Stimulated activated naive CD4-positive, alpha-beta T cell treated with Interleukin-2 at 50 U/mL for 16 hours (primary cell): ENCODE results near the gene NTSR1.
"Not testable (repeated sequence)": the region's sequence is repeated elsewhere in the genome, so short reads cannot be mapped to it uniquely, and the experiment has no call there.

ENCODE experiments used
- DNase-seq: peaks from one replicate; lab custom pipeline; 2025; lab: John Stamatoyannopoulos, UW

Gene NTSR1

DNA sequence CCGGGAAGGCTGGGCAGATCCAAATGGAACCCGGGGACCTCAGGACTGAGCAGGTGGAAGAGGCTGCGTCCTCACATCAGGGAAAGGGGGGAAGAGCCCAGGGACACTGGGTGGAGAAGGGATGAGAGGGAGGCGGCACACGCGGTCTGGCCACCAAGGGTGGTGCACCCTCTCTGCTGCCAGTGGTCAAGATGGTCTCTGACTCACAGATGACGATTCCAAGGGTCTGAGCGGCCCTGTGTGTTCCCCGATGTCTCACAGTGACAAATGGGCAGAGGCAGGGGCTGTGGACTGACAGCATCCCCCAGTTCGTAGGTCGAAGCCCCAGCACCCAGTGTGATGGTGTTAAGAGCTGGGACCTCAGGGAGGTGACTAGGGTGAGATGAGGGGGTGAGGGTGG lies 34.3 kb upstream of the NTSR1 start:
- DNase-seq, result no peak

DNA sequence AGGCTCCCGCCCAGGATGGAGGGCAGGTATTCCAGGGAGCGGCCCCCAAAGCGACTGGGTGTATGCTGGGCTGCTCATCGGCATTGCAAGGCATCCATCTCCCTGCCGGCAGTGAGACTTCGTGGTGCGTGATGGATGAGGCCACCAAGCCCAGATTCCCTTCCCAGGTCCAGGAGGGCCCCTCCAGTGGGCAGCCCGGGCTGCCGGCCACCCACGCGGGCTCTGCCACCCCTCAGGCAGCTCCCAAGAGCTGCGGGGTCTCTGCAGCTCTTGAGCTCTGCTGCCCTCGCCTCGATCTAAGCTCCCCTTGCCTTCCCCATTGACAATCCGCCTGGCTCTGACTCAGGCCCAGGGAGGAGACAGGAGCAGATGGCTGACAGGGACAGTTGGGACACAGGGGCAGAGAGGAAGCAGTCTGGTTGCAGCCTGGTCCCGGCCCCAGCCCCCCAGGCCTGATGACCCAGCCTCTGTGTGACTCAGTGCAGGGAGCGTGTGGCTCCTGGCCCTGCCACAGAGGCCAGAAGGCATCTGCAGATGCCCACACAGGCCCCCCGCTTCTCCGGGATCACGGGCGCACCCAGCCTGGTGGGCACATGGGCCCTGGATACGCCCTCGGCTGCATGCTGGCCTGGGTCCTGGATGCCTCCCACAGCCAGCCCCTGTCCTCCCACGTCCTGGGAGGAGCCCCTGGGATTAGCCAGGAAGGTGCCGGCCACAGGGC lies 33.3 kb upstream of the NTSR1 start:
- no peak for DNase-seq

DNA sequence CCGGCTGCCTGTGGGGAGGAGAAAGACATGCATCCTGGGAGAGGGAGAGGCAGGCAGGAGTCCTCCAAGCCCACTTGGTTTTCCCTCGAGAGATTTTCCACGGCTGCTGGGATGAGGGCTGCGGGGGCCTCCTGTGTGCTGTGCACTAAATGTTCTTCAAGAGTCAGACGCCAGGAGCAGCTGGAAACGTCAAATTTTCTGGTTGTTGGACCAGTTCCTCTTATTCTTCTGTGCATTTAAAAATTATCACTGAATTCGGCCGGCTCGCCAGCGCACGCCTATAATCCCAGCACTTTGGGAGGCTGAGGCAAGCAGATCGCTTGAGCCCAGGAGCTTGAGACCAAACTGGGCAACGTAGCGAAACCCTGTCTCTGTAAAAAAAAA lies 32.8 kb upstream of the NTSR1 start:
- DNase-seq, result no peak

DNA sequence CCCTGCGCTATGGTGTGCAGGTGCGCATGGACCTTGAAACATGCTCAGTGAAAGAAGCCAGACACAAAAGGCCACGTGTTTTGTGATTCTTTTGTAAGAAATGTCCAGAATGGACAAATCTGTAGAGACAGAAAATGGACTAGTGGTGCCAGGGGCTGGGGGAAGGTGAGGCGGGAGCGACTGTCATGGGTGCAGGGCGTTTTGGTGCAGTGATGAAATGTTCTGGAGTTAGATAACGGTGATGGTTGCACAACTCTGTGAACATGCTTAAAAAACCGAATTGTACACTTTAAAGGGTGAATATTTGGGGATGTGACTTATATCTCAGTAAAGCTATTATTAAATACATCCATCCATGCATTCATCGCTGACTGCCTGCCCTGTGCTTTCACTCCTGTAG lies 31.7 kb upstream of the NTSR1 start:
- no peak for DNase-seq

DNA sequence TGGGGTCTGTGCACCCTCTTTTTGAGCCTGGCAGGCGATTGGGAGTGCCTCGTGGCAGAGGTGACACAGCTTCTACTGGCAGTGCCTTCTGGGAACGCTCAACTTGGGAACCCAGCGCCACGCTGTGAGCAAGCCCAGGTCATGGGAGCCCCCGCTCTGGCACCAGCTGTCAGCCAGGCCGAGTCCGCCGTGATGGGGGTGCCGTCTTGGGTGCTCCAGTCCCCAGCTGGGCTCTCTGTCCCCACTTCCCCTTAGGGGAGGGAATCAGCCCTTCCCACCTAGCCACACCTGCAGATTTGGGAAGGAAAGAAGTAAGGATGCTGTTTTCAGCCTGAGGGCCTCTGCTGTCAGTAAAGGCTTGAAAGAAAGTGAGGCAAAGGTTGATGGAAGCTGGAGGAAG lies 31.0 kb upstream of the NTSR1 start:
- no peak for DNase-seq

DNA sequence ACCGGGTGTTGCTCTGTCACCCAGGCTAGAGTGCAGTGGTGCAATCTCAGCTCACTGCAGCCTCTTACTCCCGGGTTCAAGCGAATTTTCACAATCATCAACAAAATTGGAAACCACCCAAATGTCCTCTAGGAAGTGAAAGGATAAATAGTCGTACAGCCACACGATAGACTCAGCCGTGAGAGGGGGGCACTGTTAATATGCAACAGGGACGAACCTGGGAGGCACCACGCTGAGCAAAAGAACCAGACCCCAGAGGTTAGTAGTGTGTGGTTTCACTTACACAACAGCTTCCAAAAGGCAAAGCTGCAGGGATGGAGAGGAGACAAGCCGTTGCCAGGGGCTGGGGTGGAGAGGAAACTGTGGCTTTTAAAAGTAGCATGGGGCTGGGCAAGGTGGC lies 30.1 kb upstream of the NTSR1 start:
- no peak for DNase-seq

DNA sequence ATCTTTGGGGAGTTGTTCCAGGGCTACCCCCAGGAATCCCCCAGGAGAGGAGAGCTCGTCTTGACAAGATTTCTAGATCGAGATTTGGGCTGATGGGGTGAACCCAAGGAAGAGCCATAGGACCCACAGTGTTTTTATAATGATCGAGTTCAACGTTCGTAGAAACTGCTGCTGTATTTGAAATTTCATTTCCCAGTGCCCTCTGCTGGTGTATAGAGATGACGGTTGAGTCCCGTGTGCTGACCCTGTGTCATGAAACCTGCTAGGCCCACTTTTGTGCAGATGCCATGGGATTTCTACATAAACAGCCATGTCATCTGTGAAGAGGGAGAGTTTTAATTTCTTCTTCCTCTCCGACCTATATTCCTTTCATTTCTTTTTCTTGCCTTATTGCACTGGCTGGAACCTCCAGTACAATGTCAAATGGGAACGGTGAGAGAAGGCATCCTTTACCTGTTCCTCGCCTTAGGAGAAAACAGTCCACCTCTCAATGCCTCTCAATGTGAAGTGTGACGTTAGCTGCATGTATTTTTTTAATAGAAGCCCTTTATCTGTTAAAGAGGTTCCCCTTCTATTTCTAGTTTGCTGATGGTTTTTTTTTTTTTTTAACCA lies 28.6 kb upstream of the NTSR1 start:
- no peak for DNase-seq

DNA sequence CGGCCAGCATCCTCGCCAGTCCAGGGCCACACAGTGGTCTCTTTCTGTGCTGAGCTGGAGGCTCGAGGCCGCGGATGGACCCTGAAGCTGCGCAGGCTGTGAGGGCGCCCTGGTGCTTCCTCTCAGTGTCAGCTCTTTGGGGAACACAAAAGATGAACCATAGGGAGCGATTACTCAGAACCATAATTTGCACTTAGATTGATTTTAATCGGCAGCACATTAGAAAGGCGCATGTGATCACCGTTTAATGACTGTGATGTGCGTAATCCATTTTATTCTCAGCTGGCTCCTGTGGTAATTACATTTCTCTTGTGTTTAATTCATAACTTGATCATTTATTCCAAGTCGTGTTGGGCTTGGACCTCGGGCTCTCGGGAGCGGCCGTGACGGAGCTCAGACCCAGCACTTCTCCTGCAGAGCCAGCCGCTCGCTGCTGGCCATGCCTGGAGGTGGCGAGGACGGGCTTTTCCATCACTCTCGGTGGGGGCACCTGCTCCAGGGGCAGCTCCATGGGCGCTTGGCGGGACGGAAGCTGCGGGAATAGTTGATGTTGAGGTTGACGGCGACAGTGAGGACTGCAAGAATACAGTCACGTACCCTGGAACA lies 25.6 kb upstream of the NTSR1 start:
- DNase-seq, result no peak

DNA sequence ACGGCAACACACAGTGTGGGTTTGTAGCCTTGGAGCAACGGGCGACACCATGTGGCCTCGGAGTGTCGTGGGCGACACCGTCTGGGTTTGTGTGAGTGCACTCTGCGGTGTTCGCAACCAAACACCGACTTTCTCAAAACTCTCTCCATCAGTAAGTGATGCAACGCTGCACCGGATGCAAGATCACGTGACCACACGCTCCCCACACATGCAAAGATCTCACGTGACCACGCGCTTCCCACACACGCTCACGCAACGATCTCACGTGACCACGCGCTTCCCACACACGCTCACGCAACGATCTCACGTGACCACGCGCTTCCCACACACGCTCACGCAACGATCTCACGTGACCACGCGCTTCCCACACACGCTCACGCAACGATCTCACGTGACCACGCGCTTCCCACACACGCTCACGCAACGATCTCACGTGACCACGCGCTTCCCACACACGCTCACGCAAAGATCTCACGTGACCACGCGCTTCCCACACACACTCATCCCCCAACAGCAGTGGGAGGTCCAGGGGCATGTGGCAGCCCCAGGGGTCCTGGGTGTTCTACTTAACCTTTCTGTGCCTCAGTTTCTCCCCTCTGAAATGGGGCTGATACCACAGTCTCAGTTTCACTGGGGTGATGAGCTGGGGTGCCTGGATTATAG lies 24.8 kb upstream of the NTSR1 start:
- not testable (repeated sequence) for DNase-seq

DNA sequence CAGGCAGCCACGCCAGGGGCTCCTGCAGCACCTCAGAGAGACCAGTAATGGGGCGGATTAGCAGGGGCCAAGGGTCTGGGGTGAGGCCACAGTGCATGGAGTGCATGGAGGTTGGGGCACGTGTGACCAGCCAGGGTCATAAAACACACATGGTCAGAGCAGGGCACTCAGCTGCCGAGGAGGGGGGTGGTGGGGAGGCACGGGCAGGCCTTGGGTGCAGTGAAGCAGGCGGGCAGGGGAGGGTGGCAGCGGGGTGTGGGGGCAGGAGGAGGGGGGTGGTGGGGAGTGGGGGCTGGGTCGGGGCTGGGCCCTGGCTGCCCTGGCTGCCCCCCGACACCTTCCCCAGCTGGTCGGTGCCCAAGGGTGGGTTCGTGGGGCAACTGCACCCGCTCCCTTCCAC lies 23.7 kb upstream of the NTSR1 start:
- no peak for DNase-seq

DNA sequence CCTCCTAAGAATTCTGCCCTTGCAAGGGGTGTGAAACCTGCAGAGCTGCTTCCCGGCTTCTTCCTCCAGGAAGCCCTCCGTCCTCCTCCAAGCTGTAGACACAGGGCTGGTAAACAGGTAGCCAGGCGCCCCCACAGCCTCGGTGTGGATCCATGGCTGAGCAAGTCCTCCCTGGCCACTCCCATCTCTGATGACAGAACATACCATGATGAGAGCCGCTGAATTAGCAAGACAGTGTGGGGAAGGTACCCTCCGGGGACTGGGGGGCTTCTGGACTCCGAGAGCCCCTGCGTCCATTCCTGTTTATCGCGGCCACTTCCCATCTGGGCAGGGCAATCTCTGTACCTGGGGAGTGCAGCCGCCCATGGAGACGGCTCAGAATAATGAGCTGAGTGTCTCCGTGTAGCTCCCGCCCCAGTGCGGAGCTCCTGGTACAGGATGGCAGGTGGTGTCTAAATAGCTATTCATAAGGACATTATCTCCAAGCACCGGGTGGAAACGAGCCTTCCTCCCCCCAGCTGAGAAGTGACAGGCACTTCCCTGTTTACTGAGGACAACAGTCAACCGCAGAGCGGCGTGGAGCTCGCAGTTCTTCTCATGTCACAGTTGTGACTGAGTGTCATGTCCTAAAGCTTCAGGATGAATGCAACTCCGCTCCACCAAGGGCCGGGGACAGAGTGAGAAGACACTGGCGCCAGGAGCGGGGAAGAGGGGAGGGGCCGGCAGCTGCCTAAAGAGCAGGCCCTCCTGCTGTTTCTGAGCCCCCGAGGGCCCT lies 22.7 kb upstream of the NTSR1 start:
- no peak for DNase-seq

DNA sequence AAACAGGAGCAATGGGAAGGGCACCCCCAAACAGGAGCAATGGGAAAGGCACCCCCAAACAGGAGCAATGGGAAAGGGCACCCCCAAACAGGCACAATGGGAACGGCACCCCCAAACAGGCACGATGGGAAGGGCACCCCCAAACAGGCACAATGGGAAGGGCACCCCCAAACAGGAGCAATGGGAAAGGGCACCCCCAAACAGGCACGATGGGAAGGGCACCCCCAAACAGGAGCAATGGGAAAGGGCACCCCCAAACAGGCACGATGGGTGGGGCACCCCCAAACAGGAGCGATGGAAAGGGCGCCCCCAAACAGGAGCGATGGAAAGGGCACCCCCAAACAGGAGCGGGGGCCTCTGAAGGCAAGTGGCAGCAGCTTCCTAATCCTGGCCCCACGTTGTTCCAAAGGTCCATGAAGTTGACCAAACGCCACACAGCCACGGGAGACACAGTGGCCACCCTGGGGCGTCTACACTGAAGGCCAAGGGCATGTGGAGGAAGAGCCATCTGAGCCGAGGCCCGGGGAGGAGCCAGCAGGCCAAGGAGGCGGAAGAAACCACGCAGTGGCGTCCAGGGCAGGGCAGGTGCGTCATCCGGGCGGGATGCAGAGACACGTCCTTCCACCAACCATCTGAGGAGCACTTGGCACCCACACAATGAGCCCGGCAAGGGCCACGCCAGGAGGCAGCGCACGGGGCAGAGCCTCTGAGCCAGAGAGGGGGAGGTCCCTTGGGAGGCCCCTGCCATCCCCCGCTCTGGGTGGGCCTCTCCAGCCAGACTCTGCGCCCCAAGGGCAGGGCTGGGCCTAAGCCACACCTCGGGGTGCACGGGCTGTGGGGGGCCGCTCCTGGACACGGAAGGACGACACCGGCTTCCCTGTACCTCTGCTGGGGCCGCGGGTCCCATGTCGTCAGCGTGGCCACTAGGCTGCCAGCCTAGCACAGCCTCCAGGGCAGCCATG lies 21.5 kb upstream of the NTSR1 start:
- no peak for DNase-seq

DNA sequence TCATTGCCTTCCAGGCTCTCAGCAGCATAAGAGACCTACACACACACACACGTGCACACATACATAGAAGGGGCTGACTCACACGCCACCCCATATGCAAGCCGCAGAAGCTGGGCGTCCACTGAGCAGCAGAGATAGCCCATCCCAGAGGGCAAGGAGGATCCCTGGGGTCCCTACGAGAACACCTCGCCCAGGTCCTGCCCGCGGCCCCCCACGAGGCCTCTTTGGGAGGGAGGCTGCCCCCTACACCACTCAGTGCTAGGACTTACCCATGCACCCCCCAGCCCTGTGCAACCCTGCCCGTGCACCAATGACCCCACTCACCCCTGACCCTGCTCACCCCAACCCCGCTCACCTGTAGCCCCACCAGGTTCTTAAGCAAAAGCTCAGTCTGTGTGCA lies 20.6 kb upstream of the NTSR1 start:
- no peak for DNase-seq

DNA sequence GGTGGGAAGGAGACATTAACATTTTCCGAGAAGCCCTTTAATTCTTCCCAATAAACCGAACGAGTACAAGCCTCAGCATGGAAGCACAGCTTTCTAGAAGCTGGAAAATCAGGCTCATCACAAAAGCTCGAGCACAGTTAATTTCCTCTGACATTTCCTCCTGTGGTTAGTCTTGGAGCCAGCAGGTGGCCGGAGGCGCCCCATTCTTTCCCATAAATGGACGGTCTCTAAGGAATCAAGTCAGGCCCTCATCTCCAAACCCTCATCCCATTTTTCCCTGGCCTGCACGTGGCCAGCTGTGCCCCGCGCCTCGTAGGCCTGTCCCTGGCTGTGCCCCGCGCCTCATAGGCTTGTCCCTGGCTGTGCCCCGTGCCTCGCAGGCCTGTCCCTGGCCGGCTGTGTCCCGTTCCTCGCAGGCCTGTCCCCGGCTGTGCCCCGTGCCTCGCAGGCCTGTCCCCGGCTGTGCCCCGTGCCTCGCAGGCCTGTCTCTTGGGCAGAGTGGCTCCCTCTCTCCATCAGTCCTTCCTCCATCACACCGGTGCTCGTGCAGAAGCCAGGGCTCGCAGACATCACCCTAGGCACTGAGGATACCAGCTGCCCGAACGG lies 19.7 kb upstream of the NTSR1 start:
- DNase-seq, result no peak

DNA sequence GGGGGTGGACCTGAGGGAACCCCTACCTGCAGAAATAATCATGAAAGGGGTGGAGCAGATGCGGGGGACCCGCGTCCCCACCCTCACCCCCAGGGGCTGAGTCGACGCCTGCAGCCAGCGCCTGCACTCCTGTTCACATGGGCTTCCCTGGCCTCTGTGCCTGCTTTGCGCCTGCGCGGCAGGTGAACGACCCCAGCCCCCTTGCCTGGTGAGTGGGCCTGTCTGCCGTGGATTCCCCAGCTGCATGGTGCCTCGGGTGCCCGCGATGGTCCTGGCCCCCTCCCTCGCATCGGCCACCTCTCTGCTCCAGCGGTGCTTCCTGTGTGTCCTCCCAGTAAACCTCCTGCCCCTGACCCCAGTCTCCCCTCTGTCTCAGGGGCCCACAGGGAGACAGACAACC lies 18.8 kb upstream of the NTSR1 start:
- no peak for DNase-seq

DNA sequence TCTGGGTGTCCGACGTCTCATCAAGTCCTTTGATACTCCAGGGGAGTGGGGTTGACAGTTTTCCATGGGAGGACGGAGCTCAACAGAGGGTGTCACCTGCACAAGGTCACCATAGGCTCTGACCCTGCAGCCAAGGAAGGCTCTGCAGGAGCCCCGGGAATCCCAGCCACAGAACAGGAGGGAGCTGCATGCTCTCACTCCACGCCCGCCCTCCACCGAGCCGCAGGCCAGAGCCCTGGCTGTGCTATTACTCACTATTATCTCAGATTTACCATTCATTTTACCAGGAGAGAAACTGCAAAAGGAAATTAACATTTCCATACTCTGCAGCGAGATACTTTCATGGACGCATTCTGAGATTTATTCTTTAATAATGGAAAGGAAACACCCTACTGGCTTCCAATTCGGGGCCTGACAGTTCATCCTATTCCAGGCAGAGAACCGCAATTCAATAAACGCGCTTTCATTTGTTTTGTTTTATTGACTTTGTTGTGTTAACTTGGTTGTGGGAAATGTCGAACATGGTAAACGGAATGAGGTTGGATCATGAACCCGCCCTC lies 18.3 kb upstream of the NTSR1 start:
- no peak for DNase-seq

DNA sequence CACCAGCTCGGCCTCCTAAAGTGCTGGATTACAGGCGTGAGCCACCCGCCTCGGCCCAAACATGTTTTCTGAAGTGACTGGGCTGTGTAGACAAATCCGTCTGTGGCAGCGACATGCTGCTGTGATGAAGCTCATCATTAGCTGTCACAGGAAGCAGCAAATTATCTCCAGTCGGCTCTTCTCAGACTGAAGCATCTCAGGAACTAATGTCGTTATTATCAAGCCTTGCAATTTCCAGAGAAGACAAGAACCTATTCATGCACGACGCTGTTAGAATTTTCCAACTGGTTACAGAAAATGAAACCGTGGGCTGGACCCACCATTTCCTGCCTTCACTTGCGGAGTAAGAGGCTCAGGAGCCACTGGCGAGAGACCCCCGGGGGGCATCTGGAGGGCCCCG lies 17.1 kb upstream of the NTSR1 start:
- no peak for DNase-seq

DNA sequence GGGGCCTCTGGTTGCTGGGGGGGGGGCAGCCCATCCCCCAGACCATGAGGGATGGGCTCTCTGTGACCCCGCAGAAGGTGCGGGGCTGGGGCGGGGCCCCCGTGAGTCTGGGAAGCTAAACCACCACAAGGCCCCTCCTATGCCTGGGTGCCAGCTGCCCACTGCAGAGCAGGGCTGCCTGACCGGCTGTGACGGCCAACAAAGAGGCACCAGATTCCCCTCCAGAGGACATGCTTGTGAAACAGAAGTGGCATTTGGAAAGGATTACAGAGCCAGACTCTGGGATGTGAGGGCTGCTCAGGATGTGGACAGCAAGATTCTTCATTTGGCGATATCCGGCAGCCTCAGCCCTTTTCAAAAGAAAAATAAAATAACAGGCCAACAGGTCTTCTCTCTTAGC lies 16.5 kb upstream of the NTSR1 start:
- DNase-seq, result no peak

DNA sequence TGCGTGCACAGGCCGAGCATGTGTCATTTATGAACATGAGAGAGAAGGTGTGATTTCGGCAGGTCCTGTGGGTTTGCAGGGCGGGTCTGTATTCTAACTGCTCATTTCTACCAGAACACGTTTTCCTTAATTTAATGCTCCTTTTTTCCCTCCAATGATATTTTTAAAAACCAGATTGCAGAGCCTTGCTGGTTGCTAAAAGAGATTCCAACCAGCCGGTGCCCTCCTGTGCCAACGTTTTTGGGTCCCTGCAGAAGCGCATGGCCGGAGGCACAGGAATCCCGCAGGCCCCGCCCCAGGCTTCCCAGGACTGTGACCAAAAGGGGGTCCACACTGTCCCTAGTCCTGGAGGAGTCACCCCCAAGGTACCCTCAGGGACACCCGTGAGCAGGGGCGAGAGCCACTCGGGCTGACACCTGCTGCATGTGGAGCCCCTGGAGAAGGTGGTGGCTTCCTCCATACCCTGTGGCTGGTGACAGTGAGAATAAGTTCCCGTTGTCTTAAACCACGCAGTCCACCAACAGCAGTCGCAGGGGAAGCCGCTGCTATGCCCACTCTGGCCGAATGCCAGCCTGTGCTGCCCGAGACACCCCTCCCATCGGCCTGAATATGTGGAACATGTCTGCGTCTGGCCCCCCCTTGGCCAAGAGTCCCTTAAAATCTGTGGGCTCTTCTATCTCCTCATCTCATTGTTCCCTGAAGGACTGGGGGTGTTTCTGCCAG lies 15.7 kb upstream of the NTSR1 start:
- DNase-seq, result no peak

DNA sequence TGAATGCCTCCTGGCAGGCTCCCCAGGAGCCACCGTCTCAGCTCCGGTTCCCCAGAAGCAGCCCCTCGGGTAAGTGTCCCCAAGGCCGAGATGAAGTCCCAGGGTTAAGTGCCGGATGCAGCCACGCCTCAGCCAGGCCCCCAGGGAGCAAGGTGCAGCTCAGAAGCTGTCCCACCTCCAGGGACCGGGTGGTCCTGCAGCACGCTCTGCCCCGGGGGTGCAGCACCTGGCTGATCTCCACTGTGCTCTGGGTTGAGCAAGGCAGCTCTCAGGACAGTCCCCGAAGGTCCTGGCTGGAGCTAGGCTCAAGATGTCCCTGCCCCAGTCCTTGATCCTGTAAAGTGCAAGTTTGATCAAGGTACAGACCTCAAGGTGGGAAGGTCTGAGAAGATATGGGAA lies 15.1 kb upstream of the NTSR1 start:
- DNase-seq, result no peak
